Right renal cortex interstitium (tissue), 3 donors: ENCODE data around the gene LRP3. TPM values are rescaled to one million over a fixed set of nuclear protein-coding genes. Genes with fewer than 3 reads are reported as not detected.
"Not testable (repeated sequence)": the region's sequence is repeated elsewhere in the genome, so short reads cannot be mapped to it uniquely, and the experiment has no call there.

Experiments used
- DNase-seq, 3 donors: peaks; one replicate each; pipeline ENCODE4 v3.0.0-alpha.2; 2013; ENCODE audit warnings: low read depth in 3 of 3, low spot score in 2 of 3
- polyA plus RNA-seq, 3 donors: library from polyadenylated mRNA; unstranded; fragments of 120-200 nt; gene quantifications; one replicate each; pipeline ENCODE4 v1.2.1, GENCODE V29; 2013; ENCODE audit not compliant: insufficient read length in 3 of 3

Gene LRP3
- polyA plus RNA-seq, 3 donors, result 18.1 to 21.5 (median 18.2) TPM

GRCh38 chr19:33212436-33213172 lies 18.5 kb downstream of the LRP3 start:
- no peak for DNase-seq

GRCh38 chr19:33214596-33214995 lies 20.5 kb downstream of the LRP3 start:
- no peak for DNase-seq

GRCh38 chr19:33215438-33216197 lies 21.5 kb downstream of the LRP3 start:
- no peak for DNase-seq

DNA sequence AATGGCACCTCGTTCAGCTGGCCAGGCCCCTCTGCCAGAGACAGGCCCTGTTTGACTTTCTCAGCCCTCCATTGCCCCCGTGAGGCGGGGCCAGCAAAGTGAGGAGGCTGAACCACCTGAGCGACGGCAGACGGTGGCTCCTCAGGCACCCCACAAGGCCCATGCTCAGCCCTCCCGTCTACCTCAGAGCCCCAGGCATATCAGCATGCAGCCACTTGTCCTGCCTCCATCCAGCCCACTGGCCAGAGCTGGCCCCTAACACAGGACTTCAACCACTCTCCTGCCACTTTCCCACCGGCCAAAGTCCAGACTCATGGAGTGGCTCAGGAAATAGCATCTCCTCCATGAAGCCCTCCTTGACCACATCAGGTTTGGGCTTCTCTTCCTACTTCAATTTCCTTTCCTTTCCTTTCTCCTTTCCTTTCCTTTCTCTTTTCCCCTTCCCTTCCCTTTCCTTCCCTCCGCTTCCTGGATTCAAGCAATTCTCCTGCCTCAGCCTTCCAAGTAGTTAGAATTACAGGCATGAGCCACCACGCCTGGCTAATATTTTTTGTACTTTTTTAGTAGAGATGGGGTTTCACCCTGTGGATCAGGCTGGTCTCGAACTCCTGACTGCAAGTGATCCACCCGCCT lies 22.2 kb downstream of the LRP3 start:
- no peak for DNase-seq

- DNase-seq, result no peak
Observed at GRCh38 chr19:33217881-33218280, 23.8 kb downstream of the LRP3 start.

DNA sequence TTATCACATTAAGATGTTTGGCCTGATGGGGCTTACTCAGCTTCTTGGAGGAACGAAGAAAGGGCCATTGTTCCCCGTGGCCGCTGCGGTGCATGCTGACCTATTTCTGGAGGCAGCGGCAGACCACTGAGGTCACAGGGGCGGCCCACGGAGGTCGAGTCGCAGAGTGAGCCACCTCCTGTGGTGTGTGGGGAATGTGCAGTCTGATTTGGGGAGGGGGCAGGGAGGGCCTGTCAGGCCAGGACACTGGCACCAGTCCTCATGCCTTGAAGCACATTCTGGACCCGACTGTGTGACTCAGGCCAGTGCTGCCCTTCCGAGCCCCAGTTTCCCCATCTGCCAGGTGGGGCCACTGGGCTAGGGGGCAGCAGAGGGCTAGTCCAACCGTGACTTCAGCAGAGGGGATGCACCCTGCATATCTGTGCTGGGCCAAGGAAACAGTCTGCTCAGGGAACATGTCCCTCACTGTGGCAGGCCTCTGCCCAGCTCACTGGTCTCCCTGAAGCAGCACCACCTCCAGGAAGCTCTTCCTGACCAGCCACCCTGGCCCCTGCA lies 25.2 kb downstream of the LRP3 start:
- no peak for DNase-seq

GRCh38 chr19:33220115-33220514 lies 26.0 kb downstream of the LRP3 start:
- no peak for DNase-seq

DNA sequence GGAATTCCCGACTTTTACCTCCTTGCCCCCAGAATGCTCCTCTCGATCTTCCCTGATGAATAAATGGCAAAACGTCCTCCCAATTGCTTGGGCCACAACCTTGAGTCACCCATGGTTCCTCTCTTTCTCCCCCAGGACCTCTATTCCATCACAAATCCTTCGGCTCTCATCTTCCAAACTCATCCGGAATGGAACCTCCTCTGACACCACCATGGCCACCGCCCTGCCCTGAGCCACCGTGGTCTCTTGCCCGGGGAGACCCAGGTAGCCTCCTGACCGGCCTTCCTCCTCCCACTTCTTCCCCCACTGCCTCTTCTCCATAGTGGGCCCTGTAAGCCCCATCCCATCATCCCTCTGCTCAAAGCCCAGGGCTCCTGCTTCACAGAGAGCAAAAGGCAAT lies 26.6 kb downstream of the LRP3 start:
- no peak for DNase-seq

DNA sequence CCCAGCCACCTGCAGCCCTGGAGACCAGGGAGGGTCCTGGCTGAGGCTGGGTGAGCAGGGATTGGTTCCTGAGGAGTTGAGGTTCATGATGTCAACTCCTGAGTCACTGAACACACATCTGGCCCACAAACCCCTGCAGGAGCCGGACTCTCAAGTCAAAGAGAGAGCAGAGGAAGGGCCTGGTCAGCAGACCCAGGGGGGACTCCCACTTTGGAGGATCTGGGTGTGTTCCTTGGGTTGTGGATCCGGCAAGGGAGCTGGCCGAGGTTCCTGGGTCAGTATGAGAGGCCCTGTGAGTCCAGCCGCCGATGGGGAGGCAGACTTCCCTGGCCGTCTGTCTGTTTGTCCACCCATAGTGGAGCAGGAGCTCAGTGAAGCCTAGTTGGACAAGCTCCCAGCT lies 27.5 kb downstream of the LRP3 start:
- DNase-seq, result no peak

GRCh38 chr19:33222255-33222654 lies 28.1 kb downstream of the LRP3 start:
- DNase-seq, result not testable (repeated sequence)

GRCh38 chr19:33224694-33225457 lies 30.7 kb downstream of the LRP3 start:
- no peak for DNase-seq

GRCh38 chr19:33225458-33225926 lies 31.4 kb downstream of the LRP3 start, which contains the start of gene SLC7A10:
Gene SLC7A10 (minus strand): TSS chr19:33225850. CDS start chr19:33225703, 147 bp downstream.
- no peak for DNase-seq

DNA sequence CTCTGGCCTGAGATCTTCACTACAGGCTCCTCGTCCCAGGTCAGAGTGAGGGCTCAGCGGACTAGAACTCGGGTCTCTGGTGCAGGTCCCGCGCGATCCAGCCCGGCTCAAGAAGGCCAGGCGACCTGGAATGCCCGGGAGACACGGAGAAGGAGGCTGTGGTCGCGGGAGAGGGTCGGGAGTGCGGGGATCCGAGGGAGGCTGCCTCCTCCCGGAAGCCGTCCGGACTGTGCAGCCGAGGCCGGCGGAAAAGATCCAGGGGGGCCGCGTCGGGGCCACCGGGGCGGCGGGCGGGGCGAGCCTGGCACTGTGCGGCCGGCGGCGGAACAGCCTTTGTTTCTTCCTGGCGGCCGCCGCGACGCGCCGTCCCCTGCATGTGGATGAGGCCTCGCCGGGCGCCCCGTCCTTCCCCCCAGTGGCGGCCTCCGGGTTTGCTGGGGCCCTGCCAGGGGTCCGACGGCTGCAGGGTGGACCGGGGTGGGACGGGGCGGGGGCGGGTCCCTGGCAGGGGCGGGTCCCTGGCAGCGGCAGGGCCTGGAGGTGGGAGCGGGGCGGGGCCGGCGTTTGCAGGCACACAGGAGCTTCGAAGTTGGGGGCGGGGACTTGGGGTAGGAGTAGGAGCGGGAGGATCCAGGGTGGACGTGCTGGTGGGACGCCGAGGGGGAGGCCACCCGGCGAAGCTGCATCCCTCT lies 32.6 kb downstream of the LRP3 start:
- no peak for DNase-seq

GRCh38 chr19:33227242-33227650 lies 33.1 kb downstream of the LRP3 start:
- DNase-seq, result no peak

- no peak for DNase-seq
Observed at GRCh38 chr19:33227870-33228599, 33.9 kb downstream of the LRP3 start.

- no peak for DNase-seq
Observed at GRCh38 chr19:33229962-33230361, 35.8 kb downstream of the LRP3 start.

DNA sequence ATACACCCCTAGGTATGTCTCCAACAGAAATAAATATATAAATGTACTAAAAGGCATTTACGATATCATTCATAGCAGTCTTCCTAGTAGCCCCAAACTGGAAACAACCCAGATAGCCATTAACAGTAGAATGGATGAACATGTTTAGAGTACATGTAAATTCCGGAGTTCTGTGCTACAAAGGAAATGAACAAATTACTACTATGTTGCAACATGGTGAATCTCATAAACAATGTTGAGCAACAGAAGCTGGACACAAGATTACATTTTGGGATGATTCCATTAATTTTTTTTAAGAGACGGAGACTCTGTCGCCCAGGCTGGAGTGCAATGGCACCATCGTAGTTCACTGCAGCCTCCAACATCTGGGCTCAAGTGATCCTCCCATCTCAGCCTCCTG lies 37.4 kb downstream of the LRP3 start:
- no peak for DNase-seq

- no peak for DNase-seq
Observed at GRCh38 chr19:33232656-33233055, 38.5 kb downstream of the LRP3 start.
